Measurements from ENCODE around the gene HTR3D.

- TF ChIP-seq CTCF (conservative IDR thresholded peaks at IDR 0.05; ENCODE audit: low read depth in 2 of 2) (no peak), POLR2AphosphoS5 (IDR thresholded peaks at IDR 0.05; ENCODE audit: low read depth) (no peak), REST (IDR thresholded peaks at IDR 0.05; ENCODE audit: unreplicated experiment) (no peak), EZH2 (IDR thresholded peaks at IDR 0.05; ENCODE audit: low read depth, unreplicated experiment) (no peak)
Observed at GRCh38 chr3:184031187-184031792, at the start of gene HTR3D.
